HEK293 (cell line): ENCODE results near the gene LFNG.

Source experiments
- MEIS1 ChIP-seq: sonication (generic); formaldehyde crosslinking; IDR thresholded peaks from 2 replicates; pipeline ENCODE4 v1.8.1; 2022; ENCODE audit warnings: missing genetic modification reagents, mild to moderate bottlenecking, borderline replicate concordance
- TCF7L2 ChIP-seq: IDR thresholded peaks from 2 replicates; pipeline ENCODE4 v1.6.1; 2011; ENCODE audit warnings: low read depth, mild to moderate bottlenecking, inconsistent platforms, low read length, moderate library complexity, borderline replicate concordance

GRCh38 chr7:2496375-2496774 lies 23.2 kb upstream of the LFNG start:
- no peak for TF ChIP-seq TCF7L2
- no peak for TF ChIP-seq MEIS1 (CRISPR knock-in tag)
